SK-N-SH treated with all-trans-retinoic acid at 6 μM for 48 hours (cell line): ENCODE measurements around the gene TK1.

ENCODE experiments used
- CREB5 ChIP-seq: fragments of 250-450 bp; sonication (Bioruptor Pico); IDR thresholded peaks from 2 replicates; pipeline ENCODE4 v1.5.1; 2020; ENCODE audit warnings: low read depth, mild to moderate bottlenecking, moderate library complexity
- GLIS3 ChIP-seq: fragments of 250-450 bp; sonication (Bioruptor Pico); IDR thresholded peaks from 2 replicates; pipeline ENCODE4 v1.5.0; 2020; ENCODE audit warnings: mild to moderate bottlenecking, moderate library complexity
- PATZ1 ChIP-seq: fragments of 250-450 bp; sonication (Bioruptor Pico); IDR thresholded peaks from 2 replicates; pipeline ENCODE4 v1.8.0; 2020; ENCODE audit warnings: mild to moderate bottlenecking, moderate library complexity, borderline replicate concordance
- RARB ChIP-seq: fragments of 250-450 bp; sonication (Bioruptor Pico); IDR thresholded peaks from 2 replicates; pipeline ENCODE4 v1.8.0; 2021; ENCODE audit warnings: mild to moderate bottlenecking, moderate library complexity

- TF ChIP-seq CREB5 = no peak
- no peak for TF ChIP-seq RARB
- no peak for TF ChIP-seq PATZ1 (CRISPR knock-in tag)
- TF ChIP-seq GLIS3 (CRISPR knock-in tag) = no peak
Observed at GRCh38 chr17:78228176-78228575, 41.3 kb upstream of the TK1 start.
